SK-N-SH (cell line): ENCODE results near the gene CABP1.

Source experiments
- GATA2 ChIP-seq: sonication (generic); formaldehyde crosslinking; IDR thresholded peaks from 2 replicates; pipeline ENCODE4 v1.5.0; 2020; ENCODE audit warnings: mild to moderate bottlenecking, missing genetic modification reagents
- MAX ChIP-seq: IDR thresholded peaks from 2 replicates; pipeline ENCODE4 v1.4.0; 2012; ENCODE audit warnings: low read depth
- MEF2A ChIP-seq: IDR thresholded peaks from 2 replicates; pipeline ENCODE4 v1.4.0; 2012; ENCODE audit warnings: low read depth, borderline replicate concordance
- TAF1 ChIP-seq: IDR thresholded peaks from 2 replicates; pipeline ENCODE4 v1.6.1; 2012; ENCODE audit warnings: low read depth, mild to moderate bottlenecking, low read length, moderate library complexity, borderline replicate concordance
- TCF12 ChIP-seq: IDR thresholded peaks from 2 replicates; pipeline ENCODE4 v1.4.0; 2012
- TF ChIP-seq, protein P1 (sequence below): fragments of 200-600 bp; sonication (generic); IDR thresholded peaks from 2 replicates; pipeline ENCODE4 v1.6.1; 2017; ENCODE audit warnings: antibody characterized with exemption, mild to moderate bottlenecking, moderate library complexity

DNA sequence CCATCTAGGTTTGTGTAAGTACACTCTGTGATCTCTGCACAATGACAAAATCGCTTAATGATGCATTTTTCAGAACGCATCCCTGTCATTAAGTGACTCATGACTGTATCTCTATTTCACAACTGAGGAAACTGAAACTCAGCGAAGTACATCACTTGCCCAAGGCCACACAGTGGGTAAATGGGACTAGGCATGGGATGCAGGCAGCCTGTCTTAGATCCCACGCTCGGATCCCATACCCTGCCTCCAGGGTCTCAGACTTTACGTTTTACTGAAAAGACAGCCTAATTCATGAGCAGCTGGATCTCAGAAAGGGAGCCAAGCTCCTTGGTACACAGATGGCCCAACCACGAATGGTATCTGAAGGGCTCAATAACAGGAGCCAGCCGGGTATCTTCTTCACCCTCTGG, 44.1 kb downstream of the CABP1 start:
- TF ChIP-seq, protein P1, sequence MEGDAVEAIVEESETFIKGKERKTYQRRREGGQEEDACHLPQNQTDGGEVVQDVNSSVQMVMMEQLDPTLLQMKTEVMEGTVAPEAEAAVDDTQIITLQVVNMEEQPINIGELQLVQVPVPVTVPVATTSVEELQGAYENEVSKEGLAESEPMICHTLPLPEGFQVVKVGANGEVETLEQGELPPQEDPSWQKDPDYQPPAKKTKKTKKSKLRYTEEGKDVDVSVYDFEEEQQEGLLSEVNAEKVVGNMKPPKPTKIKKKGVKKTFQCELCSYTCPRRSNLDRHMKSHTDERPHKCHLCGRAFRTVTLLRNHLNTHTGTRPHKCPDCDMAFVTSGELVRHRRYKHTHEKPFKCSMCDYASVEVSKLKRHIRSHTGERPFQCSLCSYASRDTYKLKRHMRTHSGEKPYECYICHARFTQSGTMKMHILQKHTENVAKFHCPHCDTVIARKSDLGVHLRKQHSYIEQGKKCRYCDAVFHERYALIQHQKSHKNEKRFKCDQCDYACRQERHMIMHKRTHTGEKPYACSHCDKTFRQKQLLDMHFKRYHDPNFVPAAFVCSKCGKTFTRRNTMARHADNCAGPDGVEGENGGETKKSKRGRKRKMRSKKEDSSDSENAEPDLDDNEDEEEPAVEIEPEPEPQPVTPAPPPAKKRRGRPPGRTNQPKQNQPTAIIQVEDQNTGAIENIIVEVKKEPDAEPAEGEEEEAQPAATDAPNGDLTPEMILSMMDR, result no peak
- TF ChIP-seq TCF12 (no peak), MEF2A (no peak), MAX (no peak), TAF1 (no peak), GATA2 (no peak)
